HG03095 (cell line): ENCODE results near the gene SLC6A9.

ENCODE experiments used
- ATAC-seq: cut with Tn5 transposase; IDR thresholded peaks from one replicate; pipeline ENCODE4 v1.9.1; 2021; ENCODE audit warnings: moderate library complexity; ENCODE audit not compliant: unreplicated experiment

The SLC6A9 gene

DNA sequence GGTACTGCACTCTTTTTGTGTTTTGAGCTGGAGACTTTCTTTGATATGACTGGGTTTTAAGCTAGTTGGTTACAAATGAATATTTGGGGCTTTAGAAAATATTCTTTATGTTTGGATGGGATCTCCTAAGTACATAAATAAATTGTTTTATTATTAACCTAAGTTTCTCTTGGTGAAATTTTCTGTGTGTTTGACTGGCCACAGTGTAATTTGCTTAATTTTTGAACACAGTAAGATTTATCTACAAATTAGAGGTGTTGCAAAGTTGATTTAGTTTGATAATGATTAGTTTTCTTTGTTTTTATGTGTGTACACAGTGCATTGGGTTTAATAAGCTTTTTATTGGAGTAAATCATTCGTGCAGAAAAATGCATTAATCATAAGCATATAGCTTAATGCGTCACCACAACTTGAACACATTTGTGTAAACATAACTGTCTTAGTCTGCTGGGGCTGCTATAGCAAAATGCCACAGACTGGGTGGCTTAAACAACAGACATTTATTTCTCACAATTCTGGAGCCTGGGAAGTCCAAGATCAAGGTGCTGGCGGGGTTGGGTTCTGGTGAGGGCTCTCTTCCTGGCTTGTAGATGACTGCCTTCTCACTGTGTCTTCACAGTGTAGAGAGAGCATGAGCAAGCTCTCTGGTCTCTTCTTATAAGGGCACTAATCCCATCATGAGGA, 17.4 kb upstream of the SLC6A9 start:
- no peak for ATAC-seq

DNA sequence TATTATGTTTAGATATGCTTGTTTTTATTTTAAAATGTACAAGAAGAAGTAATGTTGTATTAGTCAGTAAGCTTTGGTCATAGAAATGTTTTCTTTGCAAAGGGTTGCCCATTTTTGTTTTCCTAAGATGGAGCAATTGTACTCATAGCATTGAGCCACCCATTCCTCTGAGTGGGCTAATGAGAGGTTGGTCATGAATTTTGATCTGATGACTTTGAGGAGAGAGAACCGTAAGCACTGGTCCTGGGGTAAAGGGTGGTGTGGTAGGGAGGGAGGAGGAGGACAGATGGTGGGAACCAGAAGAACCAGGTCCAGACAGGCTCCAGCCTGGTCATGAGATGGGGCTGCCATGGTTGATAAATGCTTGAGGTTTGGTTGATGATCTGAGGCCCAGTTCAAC, 15.9 kb upstream of the SLC6A9 start:
- no peak for ATAC-seq

DNA sequence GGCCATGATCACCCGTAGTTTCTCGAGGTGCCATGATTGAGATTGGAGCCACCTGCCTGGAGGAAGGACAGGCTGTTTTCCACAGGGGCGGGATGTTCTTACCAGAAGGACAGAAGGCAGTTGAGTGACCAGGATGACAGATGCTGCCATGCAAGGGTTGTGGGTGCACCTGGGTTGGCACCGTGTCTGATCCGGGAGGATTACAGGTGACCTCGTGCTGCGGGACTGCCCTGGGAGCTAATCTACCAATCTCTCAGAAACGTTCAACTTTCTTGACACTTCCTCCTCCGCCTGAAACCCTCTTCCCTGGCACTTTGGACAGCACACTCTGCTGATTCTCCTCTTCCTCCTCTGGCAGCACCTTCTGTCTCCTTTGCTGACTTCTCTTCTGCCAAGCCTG, 13.8 kb upstream of the SLC6A9 start:
- no peak for ATAC-seq

DNA sequence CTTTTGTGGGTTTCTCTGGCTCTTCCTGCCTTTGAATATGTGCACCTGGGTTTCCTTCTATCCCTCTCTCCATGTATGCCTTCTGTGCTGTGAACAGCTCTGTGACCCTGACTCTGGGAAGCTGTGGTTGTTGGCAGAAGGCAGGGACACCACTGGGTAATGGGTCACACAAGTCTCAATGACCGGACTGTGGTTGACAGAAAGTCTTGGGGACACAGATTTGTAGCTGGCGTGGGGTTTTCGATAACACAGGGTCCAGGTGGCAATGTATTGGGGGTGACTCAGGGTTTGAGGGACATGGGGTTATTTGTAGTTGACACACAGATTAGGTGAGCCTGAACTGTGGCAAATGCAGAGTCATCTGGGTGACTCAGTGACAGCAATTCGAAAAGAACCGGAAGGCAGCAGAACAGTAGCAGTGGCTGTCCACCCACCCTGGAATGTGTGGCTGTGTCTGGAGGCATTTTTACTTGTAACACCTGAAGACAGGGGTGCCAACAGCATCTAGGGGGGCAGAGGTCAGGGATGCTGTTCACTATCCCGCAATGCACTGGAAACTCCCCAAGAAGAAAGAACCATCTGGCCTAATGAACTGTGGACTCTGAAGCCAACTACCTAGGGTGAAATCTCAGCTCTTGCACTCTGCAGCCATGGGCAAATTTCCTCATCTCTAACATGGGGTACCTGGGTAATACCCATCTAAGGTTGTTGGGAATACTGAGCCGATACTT, 13.0 kb upstream of the SLC6A9 start:
- no peak for ATAC-seq

DNA sequence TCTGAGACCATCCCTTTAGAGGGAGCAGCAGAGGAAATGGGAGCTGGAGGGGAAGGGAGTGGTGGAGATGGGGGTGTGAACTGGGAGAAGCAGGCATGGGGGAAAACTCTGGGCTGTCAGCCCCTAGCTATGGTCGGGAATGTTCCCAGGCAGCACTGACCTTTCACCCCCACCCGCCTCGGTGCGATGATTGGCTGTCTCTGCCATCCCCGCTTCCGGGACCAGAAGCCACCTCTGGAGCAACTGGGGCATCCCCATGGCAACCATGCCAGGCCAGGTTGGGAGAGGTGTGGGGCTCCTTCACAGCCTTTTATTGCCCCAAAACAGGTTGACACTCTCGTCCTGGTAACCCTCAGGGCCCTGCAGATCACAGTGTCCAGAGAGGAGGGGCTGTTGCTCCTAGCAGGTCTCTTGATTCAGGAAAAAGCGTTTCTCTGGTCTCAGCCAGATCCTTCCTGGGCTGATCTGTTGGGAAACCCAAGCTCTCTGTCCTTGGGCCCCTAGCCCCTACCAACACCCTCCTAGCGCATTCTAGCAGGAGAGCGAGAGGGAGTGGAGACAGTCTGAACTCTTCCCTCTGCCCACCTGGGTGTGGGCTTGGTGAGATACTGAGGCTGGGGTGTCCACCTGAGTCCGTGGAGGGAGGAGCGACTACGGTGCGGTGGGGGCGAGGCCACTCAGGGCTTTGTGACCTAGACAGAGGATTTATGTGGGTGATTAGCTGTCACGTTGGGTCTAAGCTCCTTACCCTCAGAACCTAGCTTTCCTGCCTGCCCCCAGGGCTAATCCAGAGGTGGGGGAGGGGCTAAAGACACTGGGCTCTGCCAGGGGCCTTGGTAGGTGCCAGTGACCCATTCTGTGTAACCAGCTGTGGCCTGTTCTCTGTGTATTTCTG, 12.2 kb upstream of the SLC6A9 start:
- ATAC-seq = no peak

DNA sequence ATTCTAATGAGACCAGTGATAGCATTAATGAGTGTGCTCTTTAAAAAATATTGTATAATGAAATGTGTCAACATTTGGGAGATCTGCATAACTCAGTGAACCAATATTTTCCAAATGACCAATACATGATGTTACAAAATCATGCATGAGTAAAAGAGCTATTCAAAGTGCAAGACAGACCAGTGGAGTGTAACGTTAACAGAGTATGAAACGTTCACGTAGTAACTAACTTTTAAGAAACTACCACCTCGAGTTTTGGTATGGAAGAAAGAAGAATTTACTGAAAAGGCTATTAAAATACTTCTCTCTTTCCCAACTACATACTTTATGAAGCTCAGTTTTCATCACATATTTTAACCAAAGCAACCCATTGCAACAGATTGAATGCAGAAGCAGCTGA, 9.6 kb upstream of the SLC6A9 start:
- ATAC-seq = no peak

DNA sequence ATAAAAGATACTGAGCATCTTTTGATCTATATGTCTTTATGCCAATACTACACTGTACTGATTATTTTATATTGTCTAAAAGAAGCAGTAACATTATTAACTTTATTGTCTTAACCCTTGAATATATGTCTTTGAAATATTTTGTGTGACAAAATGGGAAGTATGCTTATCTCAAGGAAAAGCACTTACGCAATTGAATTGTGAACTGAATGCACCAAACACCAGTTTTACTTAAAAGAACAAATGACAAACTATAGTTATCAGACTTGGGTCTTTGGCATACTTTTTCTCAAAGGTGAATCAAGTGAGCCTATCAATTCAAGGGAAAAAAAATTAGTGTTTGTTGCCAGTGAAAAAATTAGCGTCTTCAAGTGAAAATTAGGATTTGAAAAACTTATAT, 9.2 kb upstream of the SLC6A9 start:
- ATAC-seq = no peak

DNA sequence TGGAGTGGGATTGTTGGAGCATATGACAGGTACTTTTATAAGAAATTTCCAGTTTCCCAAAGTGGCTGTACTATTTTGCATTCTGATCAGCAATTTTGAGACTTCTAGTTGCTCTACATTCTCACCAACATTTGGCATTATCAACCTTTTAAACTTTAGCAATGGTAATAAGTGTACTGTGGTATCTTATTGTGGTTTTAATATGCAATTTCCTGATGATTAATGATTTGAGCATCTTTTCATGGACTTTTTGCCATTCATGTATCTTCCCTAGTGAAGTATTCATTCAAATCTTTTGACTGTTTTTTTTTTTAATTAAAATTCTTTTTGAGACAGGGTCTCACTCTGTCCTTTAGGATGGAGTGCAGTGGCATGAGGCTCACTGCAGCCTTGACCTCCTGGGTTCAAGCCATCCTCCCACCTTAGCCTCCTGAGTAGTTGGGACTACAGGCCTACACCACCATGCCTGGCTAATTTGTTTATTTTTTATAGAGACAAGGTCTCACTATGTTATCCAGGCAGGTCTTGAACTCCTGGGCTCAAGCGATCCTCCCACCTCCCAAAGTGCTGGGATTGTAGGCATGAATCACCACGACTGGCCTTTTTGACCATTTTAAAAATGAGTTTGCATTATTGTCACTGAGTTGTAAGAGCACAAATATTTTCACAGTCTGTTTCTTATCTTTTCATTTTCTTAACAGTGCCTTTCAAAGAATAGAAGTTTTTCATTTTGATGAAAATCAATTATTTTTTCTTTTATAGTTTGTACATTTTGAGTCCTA, 7.8 kb upstream of the SLC6A9 start:
- ATAC-seq = no peak

DNA sequence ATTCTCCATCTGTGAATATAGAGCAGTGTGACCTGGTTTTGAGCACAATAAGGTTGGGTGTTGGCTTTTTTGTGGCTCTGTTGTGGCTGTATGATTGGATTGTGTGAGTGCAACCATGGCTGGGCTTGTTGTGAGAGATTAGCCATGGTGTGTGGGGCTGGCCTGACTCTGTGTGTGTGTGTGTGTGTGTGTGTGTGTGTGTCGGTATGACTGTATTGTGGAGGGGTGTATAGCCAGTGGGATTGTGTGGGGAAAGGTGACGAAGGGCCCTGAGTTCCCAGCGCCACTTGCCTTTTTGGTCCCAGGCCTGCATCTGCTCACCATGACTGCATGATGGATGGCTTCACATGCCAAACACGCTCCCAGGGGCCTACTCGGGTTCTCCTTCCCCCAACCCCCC, 5.9 kb upstream of the SLC6A9 start:
- ATAC-seq = no peak

DNA sequence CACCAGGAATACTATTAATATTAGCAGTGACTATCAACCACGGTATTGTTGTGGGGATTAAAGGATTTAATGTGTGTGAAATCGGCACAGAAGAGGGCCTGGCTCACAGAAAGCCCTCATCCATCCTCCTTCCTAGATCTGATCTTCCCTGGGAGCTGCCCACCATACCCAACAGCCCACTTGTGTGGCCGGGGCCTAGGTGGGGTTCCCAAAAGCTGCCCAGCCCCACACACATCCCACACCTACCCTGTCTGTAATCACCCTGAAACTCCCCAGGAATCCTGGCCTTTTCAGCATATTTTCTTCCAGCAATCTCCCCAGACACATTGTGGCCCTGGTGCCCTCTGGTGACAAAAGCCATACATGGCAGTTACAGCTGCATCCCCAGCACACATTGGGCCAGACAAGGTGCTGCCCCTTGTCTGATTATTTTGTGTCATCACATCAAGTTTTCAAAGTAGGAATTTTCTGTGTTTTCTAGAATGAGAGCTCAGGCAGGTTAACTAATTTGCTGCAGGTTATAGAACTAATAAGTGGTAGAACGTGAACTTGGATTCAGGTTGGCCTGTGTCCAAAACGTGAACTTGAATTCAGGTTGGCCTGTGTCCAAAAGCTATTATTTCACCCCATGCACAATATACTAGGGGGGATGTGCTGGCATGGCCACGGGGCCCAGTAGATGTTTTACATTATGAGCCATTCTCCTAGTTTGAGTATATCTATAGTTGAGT, 5.3 kb upstream of the SLC6A9 start:
- ATAC-seq = no peak

DNA sequence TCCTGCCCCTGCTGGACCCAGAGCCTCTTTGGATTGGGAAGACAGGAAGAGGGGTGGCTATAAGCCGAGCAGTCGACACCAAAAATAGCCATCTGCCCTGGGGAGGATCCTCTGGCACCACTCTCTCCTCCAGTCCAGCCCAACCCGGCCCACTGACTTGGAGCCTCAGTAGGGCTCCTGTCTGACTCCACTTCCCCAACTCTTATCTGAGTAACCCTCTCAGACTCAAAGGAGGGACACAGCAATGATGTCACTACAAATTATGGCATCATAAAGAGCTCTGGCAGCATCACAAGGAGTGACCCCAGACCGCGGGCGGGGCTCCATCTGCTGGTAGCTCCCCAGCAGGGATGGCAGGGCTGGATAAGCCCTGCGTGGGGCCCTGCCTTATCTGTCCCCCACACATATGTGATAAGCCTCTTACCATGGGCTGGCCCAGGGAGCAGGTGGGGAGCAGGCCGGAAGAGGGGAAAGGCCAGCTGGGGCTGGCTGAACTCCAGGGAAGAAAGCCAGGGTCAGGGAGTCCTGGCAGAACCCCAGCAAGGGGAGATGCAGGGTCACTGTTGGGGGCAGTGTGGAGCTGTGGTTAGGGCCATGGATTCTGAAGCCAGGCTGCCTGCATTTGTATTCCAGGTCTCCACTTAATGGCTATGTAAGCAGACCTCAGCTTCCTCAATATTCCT, 4.6 kb upstream of the SLC6A9 start:
- no peak for ATAC-seq

DNA sequence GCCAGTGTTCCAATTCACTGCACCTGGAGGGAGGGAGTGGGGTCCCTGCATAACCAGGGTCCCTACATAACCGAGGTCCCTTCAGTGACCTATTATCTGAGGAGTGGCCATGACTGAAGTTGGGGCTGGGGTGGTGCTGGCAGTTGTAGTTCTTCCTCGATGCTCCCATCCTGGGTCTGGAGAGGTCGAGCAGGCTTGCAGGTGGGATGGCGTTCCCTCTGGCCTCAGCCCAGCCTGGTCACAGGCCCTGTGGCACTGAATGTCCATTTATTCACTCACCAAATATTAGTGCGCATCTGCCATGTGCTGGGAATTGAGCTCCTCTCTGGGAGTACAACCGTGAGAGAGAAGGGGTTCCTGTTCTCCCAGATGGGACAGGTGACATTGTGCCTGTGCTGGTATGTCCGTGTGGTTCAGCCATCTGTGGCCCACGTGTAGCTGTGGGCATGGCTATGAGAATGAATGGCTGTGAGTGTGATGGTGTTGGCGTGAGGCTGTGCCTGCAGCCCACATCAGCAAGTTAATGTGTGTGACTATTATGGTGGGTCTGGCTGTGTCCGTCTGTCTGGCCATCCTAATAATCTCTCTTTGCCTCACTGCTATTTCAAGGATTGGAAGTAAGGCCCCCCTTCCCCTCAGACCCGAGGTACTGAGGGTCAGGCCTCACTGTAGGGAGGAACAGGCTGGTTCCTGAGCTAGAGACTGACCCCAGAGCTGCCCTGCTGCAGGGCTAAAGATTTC, 3.9 kb upstream of the SLC6A9 start:
- no peak for ATAC-seq

DNA sequence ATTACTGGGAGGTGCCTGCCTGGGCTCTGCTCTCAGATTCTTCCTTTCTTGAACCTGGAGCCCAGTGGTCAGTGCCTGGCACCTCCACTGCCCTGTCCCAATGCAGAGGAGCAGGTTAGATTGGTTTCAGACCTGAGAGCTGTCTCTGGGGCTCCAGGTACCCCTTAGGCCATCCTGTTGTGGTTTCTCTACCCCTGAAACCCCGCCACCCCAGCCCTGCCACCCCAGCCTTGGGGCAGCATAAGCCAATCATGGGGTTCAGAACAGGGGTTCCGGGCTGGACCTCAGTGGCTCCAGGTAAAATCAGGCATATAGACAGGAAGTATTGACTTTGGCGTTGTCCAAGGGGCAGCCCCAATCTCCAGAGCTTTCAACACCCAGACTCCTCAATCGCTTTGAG, 3.2 kb upstream of the SLC6A9 start:
- no peak for ATAC-seq

DNA sequence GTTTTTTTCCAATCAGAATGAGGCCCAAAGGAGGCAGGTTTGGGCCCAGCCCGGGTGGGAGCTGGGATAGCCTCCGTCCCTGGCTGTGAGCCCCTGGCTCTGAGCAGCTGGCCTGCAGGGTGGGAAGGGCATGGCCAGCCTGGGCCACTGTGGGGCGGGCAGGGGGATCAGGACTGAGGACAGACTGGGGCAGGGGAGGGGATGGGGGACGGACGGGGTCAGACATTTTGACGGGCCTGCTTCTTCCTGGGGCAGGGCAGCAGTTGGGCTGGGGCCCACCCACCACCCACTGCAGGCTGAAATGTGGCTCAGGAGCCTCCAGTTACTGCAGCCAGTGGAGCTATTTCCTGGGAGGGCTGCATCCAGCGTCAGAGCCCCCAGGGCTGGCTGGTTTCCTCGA, 2.5 kb upstream of the SLC6A9 start:
- no peak for ATAC-seq

DNA sequence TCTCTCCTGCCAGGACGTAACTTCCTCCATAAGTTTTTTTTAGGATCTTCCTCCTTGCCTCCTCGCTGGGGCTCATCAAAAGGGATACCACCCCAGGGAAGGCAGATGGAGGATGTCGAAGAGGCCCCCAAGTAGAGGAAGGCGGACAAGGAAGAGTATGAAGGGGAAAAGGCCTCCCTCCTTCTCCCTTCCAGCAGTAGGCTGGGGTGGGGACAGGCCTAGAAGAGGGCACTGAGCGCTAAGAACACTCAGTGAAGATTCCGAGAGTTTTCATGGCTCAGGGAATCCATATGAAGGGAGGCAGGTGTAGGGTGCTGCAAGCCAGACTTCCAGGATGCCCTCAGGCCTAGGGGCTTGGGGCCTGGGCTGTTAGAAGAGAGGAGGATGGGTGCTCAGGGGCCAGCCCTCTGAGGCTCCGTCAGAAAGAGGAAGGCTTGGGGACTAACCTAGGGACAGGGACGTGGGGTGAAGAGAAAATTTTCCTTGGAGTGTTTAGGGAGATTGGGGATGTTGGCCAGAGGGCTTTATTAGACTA, 1.8 kb upstream of the SLC6A9 start:
- no peak for ATAC-seq

DNA sequence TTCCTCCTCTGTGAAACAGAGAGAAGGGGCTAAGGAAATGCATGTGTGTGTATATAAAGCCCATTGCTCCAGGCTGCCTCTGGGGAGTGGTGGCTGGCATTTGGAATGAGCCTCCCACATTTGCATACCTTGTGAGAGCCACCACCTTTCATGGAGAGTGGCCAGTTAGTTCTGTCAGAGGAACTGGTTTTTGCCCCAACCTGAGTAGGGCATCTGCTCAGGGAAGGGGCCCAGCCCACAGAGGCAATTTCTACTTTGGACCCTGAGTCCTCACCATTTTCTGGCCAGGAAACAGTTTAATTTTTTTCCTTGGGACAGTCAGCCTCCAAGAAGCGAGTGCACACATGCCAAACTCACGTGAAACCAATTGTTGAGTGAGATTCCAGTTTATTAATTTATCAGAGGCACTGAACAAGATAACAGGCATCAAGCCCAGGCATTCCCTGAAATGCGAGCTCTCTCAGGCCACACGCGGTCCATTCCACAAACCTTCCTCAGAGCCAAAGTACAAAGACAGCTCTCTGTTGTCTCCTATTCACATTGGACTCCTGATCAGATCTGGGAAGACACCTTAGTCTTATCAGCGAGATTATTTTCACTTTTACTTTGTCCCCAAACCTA, 1.0 kb upstream of the SLC6A9 start:
- no peak for ATAC-seq

DNA sequence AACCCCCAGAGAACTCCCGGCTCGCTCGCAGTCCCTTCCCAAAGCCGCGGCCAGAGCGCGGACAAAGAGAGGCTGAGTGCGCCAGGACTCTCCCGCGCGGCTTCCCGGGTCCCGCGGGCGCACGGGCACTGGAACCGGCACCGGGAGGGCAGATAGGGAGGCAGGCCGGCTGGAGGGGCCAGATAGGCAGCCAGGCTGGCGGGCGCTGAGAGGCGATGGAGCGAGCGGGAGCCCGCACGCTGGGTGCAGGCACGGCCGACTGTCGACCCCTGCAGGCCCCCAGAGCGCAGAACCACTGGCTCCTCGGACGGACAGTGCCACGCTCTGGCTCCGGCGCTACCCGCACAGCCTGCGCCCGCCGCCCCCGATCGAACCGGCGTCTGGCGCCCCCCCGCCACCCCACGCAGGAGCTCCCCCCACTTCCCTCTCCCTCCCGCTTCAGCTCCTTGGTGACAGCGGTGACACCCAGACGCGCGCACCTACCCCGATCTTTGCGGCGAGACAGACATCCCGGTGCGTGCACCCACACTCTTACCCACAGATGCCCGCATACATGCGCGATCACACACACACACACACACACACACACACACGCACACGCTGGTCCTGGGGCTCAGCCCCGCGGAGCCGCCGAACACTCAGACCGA, 534 bp downstream of the SLC6A9 start:
- ATAC-seq = peak; percentile 20
